Pancreas (tissue), 10 donors: ENCODE results near the gene ALG12. TPM values are rescaled to one million over a fixed set of nuclear protein-coding genes. Genes with fewer than 3 reads are reported as not detected.

Experiments used
- ATAC-seq, 4 donors: fragments of 200-7000 bp; cut with Tn5 transposase; one replicate each; pipeline versions ENCODE4 v1.8.0 to v1.9.1; 2020; ENCODE audit warnings: mild to moderate bottlenecking in 4 of 4, moderate library complexity in 4 of 4
- DNase-seq, 6 donors: peaks; one replicate each; pipeline ENCODE4 v3.0.0-alpha.2; 2020
- FAIRE-seq: peaks from 2 replicates; lab custom pipeline; 2012; peaks lifted over from hg19 to GRCh38; lab: Jason Lieb, UNC
- H3K27ac ChIP-seq, 4 donors: fragments of 200-600 bp; sonication (generic); 1 replicate in 3 of 4; 2 replicates in 1 of 4; pipeline versions ENCODE4 v1.5.0 to v1.8.0; 2020
- H3K27me3 ChIP-seq, 4 donors: fragments of 200-600 bp; one replicate each; pipeline ENCODE4 v1.8.0; 2021
- H3K36me3 ChIP-seq, 3 donors: fragments of 200-600 bp; sonication (generic) in 1 of 3; one replicate each; pipeline versions ENCODE4 v1.5.0 to v1.8.0; 2020 to 2021
- H3K4me1 ChIP-seq, 3 donors: fragments of 200-600 bp; one replicate each; pipeline ENCODE4 v1.8.0; 2021
- H3K4me3 ChIP-seq, 4 donors: fragments of 200-600 bp; sonication (generic) in 2 of 4; one replicate each; pipeline versions ENCODE4 v1.5.0 to v1.8.0; 2020 to 2021
- H3K9me3 ChIP-seq, 4 donors: fragments of 200-600 bp; one replicate each; pipeline ENCODE4 v1.8.0; 2021
- WGBS, 2 donors: extraction: QIAGEN DNeasy Blood & Tissue Kit; methylation state at CpG; one replicate each; pipeline ENCODE4 v1.1.7; 2013; 5-methylcytosine and 5-hydroxymethylcytosine counted together
- intact Hi-C, 3 donors: fragments of 100-400 bp; cut with DNase I; formaldehyde crosslinking; loops; one replicate each; pipeline versions ENCODE4 v1.11.1 to v1.14.2; 2022
- polyA plus RNA-seq, 2 donors: library from polyadenylated mRNA; stranded (reverse); fragments of 200-250 nt; gene quantifications; one replicate each; pipeline ENCODE4 v1.2.3, GENCODE V29; 2013
- total RNA-seq, 6 donors: library from RNA; stranded (reverse); fragmentation: NEBNext Ultra II Directional in 4 of 6; extraction: Animal tissue kit (Norgen Biotek cat#: 25700) in 4 of 6; gene quantifications; one replicate each; pipeline versions ENCODE4 v1.2.1 to v1.2.4, GENCODE V29; 2021 to 2023
- TF ChIP-seq, protein P1 (sequence below), 4 donors: fragments of 200-600 bp; sonication (generic) in 3 of 4; IDR thresholded peaks; one replicate each; pipeline versions ENCODE4 v1.5.0 to v1.8.0; 2021; ENCODE audit warnings: antibody characterized with exemption in 4 of 4
- donor health status: healthy with polysubstance abuse.
- donor health status: DM: no; HTN: no; CAD: no; lungs with moderate emphysema.
- donor health status: DM: no; HTN: no; CAD: no.
- donor health status: control.
- donor health status: control.
- donor health status: Bipolar disorder and iron deficiency.
- donor health status: DM: yes; HTN: yes; CAD: no.
- donor health status: DM: no; HTN: no; CAD: no.
- donor health status: DM: no; HTN: no; CAD: no.
- donor health status: DM: yes; HTN: yes; CAD: no.

The ALG12 gene
- total and polyA plus RNA-seq, 8 donors, result 7.1 to 13.1 (median 10.8) TPM

DNA sequence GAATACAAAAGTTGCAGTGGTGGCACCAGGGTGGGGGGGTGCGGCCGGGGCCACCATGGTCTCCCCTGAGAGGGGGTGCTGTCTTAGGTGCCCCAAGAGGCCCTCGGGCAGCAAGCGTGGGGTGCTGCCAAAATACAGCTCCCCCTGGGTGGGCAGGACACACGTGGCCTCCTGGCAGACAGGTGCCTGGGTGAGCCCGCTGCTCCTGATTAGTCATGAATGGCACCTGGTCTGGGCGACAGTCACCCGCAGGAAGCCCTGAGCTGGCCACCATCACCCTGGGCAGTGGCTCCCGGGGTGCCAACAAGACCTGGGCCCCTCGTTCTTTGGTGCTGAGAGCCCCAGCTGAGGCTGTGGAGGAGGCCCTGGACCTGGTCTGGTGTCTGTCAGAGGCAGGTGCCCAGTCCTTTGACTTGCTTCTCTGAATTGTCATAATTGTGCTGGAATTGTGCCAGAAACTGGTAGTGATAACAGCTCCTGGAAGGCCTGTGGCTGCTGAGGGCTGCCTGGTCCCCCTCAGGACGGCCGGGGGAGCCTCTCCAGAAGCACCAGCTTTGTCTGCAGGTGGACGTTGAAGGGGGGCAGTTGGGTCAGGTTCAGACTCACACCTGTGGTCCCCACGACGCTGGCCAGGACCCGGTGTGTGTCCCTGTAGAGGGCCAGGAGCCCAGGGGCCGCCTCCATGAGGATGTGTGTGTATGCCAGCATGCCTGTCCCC lies 14.8 kb downstream of the ALG12 start:
- no peak overlapping the region for H3K4me3 ChIP-seq
- peaks cover 0 to 27% (median 14%) of the 10 kb centered on the region in 3 donors for H3K36me3 ChIP-seq
- TF ChIP-seq, protein P1, sequence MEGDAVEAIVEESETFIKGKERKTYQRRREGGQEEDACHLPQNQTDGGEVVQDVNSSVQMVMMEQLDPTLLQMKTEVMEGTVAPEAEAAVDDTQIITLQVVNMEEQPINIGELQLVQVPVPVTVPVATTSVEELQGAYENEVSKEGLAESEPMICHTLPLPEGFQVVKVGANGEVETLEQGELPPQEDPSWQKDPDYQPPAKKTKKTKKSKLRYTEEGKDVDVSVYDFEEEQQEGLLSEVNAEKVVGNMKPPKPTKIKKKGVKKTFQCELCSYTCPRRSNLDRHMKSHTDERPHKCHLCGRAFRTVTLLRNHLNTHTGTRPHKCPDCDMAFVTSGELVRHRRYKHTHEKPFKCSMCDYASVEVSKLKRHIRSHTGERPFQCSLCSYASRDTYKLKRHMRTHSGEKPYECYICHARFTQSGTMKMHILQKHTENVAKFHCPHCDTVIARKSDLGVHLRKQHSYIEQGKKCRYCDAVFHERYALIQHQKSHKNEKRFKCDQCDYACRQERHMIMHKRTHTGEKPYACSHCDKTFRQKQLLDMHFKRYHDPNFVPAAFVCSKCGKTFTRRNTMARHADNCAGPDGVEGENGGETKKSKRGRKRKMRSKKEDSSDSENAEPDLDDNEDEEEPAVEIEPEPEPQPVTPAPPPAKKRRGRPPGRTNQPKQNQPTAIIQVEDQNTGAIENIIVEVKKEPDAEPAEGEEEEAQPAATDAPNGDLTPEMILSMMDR (IDR thresholded peaks at IDR 0.05), result no peak
- no peaks in the 10 kb centered on the region for H3K9me3 ChIP-seq
- DNase-seq, result peak in 1 of 6 donors; percentile 63
- H3K4me1 ChIP-seq, result no peaks in the 10 kb centered on the region
- FAIRE-seq, result no peak
- ATAC-seq, result peak in 1 of 4 donors; percentile 12
- H3K27ac ChIP-seq, result no peak overlapping the region
- intact Hi-C loops, result no loop called here
- no peaks in the 10 kb centered on the region for H3K27me3 ChIP-seq
- WGBS, 2 donors, result 88 to 90% methylated on average over 17 of the region's 17 CpGs

DNA sequence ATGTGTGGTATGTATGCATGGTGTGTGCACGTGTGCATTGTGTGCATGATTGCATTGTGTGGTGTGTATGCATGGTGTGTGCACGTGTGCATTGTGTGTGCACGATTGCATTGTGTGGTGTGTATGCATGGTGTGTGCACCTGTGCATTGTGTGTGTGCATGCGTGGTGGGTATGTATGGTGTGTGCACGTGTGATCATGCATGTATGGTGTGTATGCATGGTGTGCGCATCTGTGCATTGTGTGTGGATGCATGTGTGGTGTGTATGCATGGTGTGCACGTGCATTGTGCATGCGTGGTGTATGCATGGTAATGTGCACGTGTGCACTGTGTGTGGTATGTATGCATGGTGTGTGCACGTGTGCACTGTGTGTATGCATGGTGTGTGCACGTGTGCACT lies 16.8 kb downstream of the ALG12 start:
- TF ChIP-seq, protein P1 (IDR thresholded peaks at IDR 0.05), result no peak
- 94 to 95% methylated on average over 11 of the region's 11 CpGs for WGBS, 2 donors
- peaks cover 0 to 27% (median 10%) of the 10 kb centered on the region in 3 donors for H3K36me3 ChIP-seq
- no peaks in the 10 kb centered on the region for H3K27me3 ChIP-seq
- FAIRE-seq (no peak), DNase-seq (no peak), ATAC-seq (no peak)
- intact Hi-C loops, result no loop called here
- no peaks in the 10 kb centered on the region for H3K9me3 ChIP-seq
- H3K4me3 ChIP-seq, result no peak overlapping the region
- H3K4me1 ChIP-seq, result no peaks in the 10 kb centered on the region
- H3K27ac ChIP-seq, result no peak overlapping the region

DNA sequence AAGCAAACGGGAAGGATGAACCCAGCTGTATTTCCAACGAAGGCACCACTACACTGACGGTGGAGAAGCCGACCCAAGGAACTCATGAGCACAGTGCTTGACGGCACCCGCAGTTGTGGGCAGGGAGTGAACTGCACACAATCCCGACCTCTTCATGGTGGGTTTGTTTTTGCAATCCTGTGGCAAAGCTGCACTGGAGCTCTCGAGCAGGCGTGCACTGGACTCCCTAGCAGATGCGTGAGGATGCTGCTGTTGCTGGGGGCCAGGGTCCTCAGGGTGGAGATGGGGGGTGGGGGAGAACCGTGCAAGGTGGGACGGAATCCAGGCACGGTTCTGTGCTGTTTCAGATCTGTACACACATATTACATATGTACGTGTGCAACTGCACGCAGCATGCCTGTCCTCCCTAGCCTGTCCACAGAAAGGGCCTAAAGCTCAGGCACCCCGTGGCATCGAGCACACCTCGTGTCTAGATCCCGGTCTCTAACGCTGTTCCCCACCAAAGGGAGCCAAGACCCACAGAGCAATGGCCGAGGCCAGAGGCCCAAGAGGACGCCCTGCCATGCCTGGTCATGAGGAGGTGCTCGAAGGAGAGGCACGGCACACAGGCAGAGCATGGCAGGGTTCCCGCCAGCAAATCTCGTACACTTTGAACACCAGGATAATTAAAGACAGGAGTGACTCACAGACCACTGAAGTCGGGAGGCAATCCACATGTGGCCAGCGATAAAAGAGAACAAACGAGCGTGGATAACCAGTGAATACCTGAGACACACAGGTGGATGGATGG lies 17.6 kb downstream of the ALG12 start:
- TF ChIP-seq, protein P1 (IDR thresholded peaks at IDR 0.05), result no peak
- no peak overlapping the region for H3K4me3 ChIP-seq
- peaks cover 0 to 27% (median 10%) of the 10 kb centered on the region in 3 donors for H3K36me3 ChIP-seq
- ATAC-seq, result peak in 1 of 4 donors; percentile 6
- H3K27ac ChIP-seq, result no peak overlapping the region
- intact Hi-C loops, result no loop called here
- 90 to 94% methylated on average over 30 of the region's 30 CpGs for WGBS, 2 donors
- H3K27me3 ChIP-seq, result no peaks in the 10 kb centered on the region
- no peaks in the 10 kb centered on the region for H3K9me3 ChIP-seq
- DNase-seq, result peak in 1 of 6 donors; percentile 51
- no peaks in the 10 kb centered on the region for H3K4me1 ChIP-seq
- no peak for FAIRE-seq

DNA sequence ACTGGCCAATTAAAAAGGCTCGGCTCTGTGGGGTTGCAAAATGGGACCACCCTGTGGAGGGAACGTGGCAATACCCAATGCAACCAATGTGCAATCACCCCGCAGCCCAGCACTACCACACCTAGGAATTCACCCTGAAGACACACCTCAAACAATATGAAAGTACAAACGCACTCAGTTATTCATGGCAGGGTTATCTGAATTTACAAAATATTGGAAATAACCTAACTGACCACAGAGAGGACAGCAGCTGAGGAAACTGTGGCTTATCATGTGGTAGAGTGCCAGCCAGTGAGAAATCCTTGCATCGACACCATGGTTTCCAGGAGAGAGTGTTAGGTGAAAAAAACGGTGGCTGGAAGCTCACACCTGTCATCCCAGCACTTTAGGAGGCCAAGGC lies 18.7 kb downstream of the ALG12 start:
- H3K27me3 ChIP-seq, result no peaks in the 10 kb centered on the region
- no peak for DNase-seq
- TF ChIP-seq, protein P1 (IDR thresholded peaks at IDR 0.05), result no peak
- ATAC-seq, result no peak
- intact Hi-C loops, result no loop called here
- no peaks in the 10 kb centered on the region for H3K9me3 ChIP-seq
- no peak for FAIRE-seq
- no peak overlapping the region for H3K27ac ChIP-seq
- 89 to 93% methylated on average over 6 of the region's 6 CpGs for WGBS, 2 donors
- H3K4me1 ChIP-seq, result no peaks in the 10 kb centered on the region
- H3K36me3 ChIP-seq, result peaks cover 0 to 27% (median 10%) of the 10 kb centered on the region in 3 donors
- no peak overlapping the region for H3K4me3 ChIP-seq
